Keratinocyte (primary cell): ENCODE measurements around the gene PTBP1. TPM values are rescaled to one million over a fixed set of nuclear protein-coding genes. Genes with fewer than 3 reads are reported as not detected.
"Not testable (repeated sequence)": the region's sequence is repeated elsewhere in the genome, so short reads cannot be mapped to it uniquely, and the experiment has no call there.

Experiments used
- DNase-seq: peaks from one replicate; pipeline ENCODE4 v3.0.0-alpha.2; 2011; ENCODE audit warnings: low read depth, missing footprints, low spot score
- FAIRE-seq: peaks from 2 replicates; lab custom pipeline; 2011; peaks lifted over from hg19 to GRCh38; lab: Jason Lieb, UNC
- H2AFZ ChIP-seq: 2 replicates; pipeline ENCODE4 v1.6.0; 2012; ENCODE audit warnings: low read length, control low read depth, inconsistent platforms; ENCODE audit not compliant: control insufficient read depth
- H3K27ac ChIP-seq: 2 replicates; pipeline ENCODE4 v1.5.1; 2011; ENCODE audit warnings: low read length; ENCODE audit not compliant: control insufficient read depth, insufficient read depth
- H3K27me3 ChIP-seq: 3 replicates; pipeline ENCODE4 v1.6.0; 2011; ENCODE audit warnings: low read length; ENCODE audit not compliant: control insufficient read depth, insufficient read depth; ENCODE audit errors: extremely low read depth
- H3K36me3 ChIP-seq, 2 experiments: 2 replicates in 1 of 2; 3 replicates in 1 of 2; pipeline ENCODE4 v1.5.1; 2011; ENCODE audit warnings: low read length in 2 of 2, mild to moderate bottlenecking in 1 of 2; ENCODE audit not compliant: control insufficient read depth in 2 of 2, insufficient read depth in 2 of 2; ENCODE audit errors: extremely low read depth in 1 of 2
- H3K4me1 ChIP-seq: 3 replicates; pipeline ENCODE4 v1.5.1; 2011; ENCODE audit warnings: low read length; ENCODE audit not compliant: control insufficient read depth, insufficient read depth; ENCODE audit errors: extremely low read depth
- H3K4me2 ChIP-seq: 3 replicates; pipeline ENCODE4 v1.6.0; 2011; ENCODE audit warnings: low read depth, low read length; ENCODE audit not compliant: control insufficient read depth, insufficient read depth; ENCODE audit errors: extremely low read depth
- H3K4me3 ChIP-seq, 3 experiments: fragments of 200-600 bp in 1 of 3; sonication (generic) in 1 of 3; 2 replicates in 2 of 3; 3 replicates in 1 of 3; pipeline ENCODE4 v1.5.1; 2011 to 2016; ENCODE audit warnings: low read length in 3 of 3, mild to moderate bottlenecking in 3 of 3, control low read depth in 2 of 3, inconsistent platforms in 1 of 3, low read depth in 1 of 3, mixed read lengths in 1 of 3, mixed run types in 1 of 3, moderate library complexity in 1 of 3; ENCODE audit not compliant: control insufficient read depth in 2 of 3, insufficient read depth in 2 of 3; ENCODE audit errors: extremely low read depth in 1 of 3
- H3K79me2 ChIP-seq: 2 replicates; pipeline ENCODE4 v1.6.0; 2012; ENCODE audit warnings: low read length; ENCODE audit not compliant: control insufficient read depth, insufficient read depth
- H3K9ac ChIP-seq: 3 replicates; pipeline ENCODE4 v1.6.0; 2011; ENCODE audit warnings: low read length; ENCODE audit not compliant: control insufficient read depth, insufficient read depth; ENCODE audit errors: extremely low read depth
- H3K9me1 ChIP-seq: 3 replicates; pipeline ENCODE4 v1.6.0; 2011; ENCODE audit warnings: low read length; ENCODE audit not compliant: control insufficient read depth, insufficient read depth; ENCODE audit errors: extremely low read depth
- H3K9me3 ChIP-seq: 2 replicates; pipeline ENCODE4 v1.5.1; 2012; ENCODE audit warnings: low read depth, low read length; ENCODE audit not compliant: control insufficient read depth
- H4K20me1 ChIP-seq: 3 replicates; pipeline ENCODE4 v1.6.0; 2011; ENCODE audit warnings: low read length; ENCODE audit not compliant: control insufficient read depth, insufficient read depth; ENCODE audit errors: extremely low read depth
- CTCF ChIP-seq, 3 experiments: IDR thresholded peaks in 1 of 3; conservative IDR thresholded peaks in 1 of 3; optimal IDR thresholded peaks in 1 of 3; 2 replicates in 2 of 3; 3 replicates in 1 of 3; pipeline versions ENCODE3 to v1.5.1; 2011; ENCODE audit warnings: low read length in 3 of 3, mild to moderate bottlenecking in 3 of 3, moderate library complexity in 2 of 3, control low read depth in 1 of 3, inconsistent platforms in 1 of 3; ENCODE audit not compliant: insufficient read depth in 2 of 3; ENCODE audit errors: extremely low read depth in 1 of 3
- EZH2 ChIP-seq: IDR thresholded peaks from one replicate; pipeline ENCODE4 v1.6.1; 2012; ENCODE audit warnings: inconsistent platforms, mild to moderate bottlenecking, low read length, moderate library complexity
- dilution Hi-C: fragments of 300-500 bp; cut with MboI; formaldehyde crosslinking; loops from one replicate; pipeline ENCODE4 v1.7.0; 2020; ENCODE audit warnings: low sequenced_read_pairs; ENCODE audit not compliant: extremely low pct_ligation_motif_present
- polyA plus RNA-seq, 5 experiments: library from polyadenylated mRNA; depleted of rRNA in 3 of 5; stranded (reverse) in 3 of 5; stranded (forward) in 1 of 5; unstranded in 1 of 5; fragments of >200 nt; gene quantifications; 1 replicate in 1 of 5; 2 replicates in 3 of 5; 3 replicates in 1 of 5; pipeline versions ENCODE4 v1.2.1 to v1.2.3, GENCODE V29; 2011 to 2012; ENCODE audit warnings: missing spikeins in 2 of 5, low read depth in 1 of 5, low replicate concordance in 1 of 5

PTBP1 gene
- polyA plus RNA-seq, 1 donor (not counting 4 experiments of a cell fraction or from before 2014, with no cell fraction given) = 117 TPM

- Histone ChIP-seq H3K79me2 (no peaks in the 10 kb centered on the region), H3K4me2 (no peak overlapping the region), H3K9me3 (no peaks in the 10 kb centered on the region), H4K20me1 (peaks cover 7% of the 10 kb centered on the region), H3K27ac (no peak overlapping the region), H3K9ac (no peak overlapping the region), H3K36me3 (peaks cover 2% of the 10 kb centered on the region in 2 experiments), H2AFZ (no peak overlapping the region), H3K27me3 (no peaks in the 10 kb centered on the region), H3K4me3 (no peak overlapping the region), H3K4me1 (no peaks in the 10 kb centered on the region), H3K9me1 (no peaks in the 10 kb centered on the region)
- DNase-seq (no peak), FAIRE-seq (no peak)
- TF ChIP-seq EZH2 (no peak), CTCF (optimal IDR thresholded peaks at IDR 0.05 in 1 of 3, IDR thresholded peaks at IDR 0.05 in 1 of 3, conservative IDR thresholded peaks at IDR 0.05 in 1 of 3; ENCODE audit: extremely low read depth in 1 of 3, insufficient read depth in 2 of 3, low read length in 3 of 3) (no peak)
- dilution Hi-C loops = no loop called here
These were observed 18.7 kb downstream of the PTBP1 start for GRCh38 chr19:815775-816499.

GRCh38 chr19:816500-816857 lies 19.2 kb downstream of the PTBP1 start:
- Histone ChIP-seq H3K27me3 (no peaks in the 10 kb centered on the region), H3K4me2 (no peak overlapping the region), H4K20me1 (peaks cover 2% of the 10 kb centered on the region), H3K9me1 (no peaks in the 10 kb centered on the region), H3K9me3 (no peaks in the 10 kb centered on the region), H3K27ac (no peak overlapping the region), H2AFZ (no peak overlapping the region), H3K36me3 (peaks cover under 1 to 2% of the 10 kb centered on the region in 2 experiments), H3K79me2 (no peaks in the 10 kb centered on the region), H3K4me3 (no peak overlapping the region), H3K9ac (no peak overlapping the region), H3K4me1 (no peaks in the 10 kb centered on the region)
- dilution Hi-C loops = no loop called here
- DNase-seq (no peak), FAIRE-seq (no peak)
- TF ChIP-seq CTCF (optimal IDR thresholded peaks at IDR 0.05 in 1 of 3, IDR thresholded peaks at IDR 0.05 in 1 of 3, conservative IDR thresholded peaks at IDR 0.05 in 1 of 3; ENCODE audit: extremely low read depth in 1 of 3, insufficient read depth in 2 of 3, low read length in 3 of 3) (no peak), EZH2 (no peak)

- H3K27me3 ChIP-seq, H3K9me3 ChIP-seq, H4K20me1 ChIP-seq, H3K4me1 ChIP-seq, H3K4me3 ChIP-seq, H3K9me1 ChIP-seq, DNase-seq, dilution Hi-C loops, H3K4me2 ChIP-seq, H2AFZ ChIP-seq, H3K27ac ChIP-seq, H3K9ac ChIP-seq, FAIRE-seq, H3K79me2 ChIP-seq, H3K36me3 ChIP-seq: not testable (repeated sequence)
These were observed 23.0 kb downstream of the PTBP1 start for GRCh38 chr19:820212-820611.
